Memory B cell (primary cell): ENCODE data around the gene PGM1.

Source experiments
- ATAC-seq: fragments of 150-1000 bp; cut with Tn5 transposase; 2 replicates; pipeline ENCODE4 v1.10.0; 2021; ENCODE audit warnings: low read depth, mild to moderate bottlenecking, moderate library complexity
- DNase-seq, 2 donors: peaks; one replicate each; pipeline ENCODE4 v3.0.0; 2022; ENCODE audit warnings: low spot score in 2 of 2
- H3K27ac Mint-ChIP-seq: one replicate; pipeline ENCODE4 v1.8.0; 2022; ENCODE audit warnings: mild to moderate bottlenecking, moderate library complexity, mixed read lengths
- H3K27me3 Mint-ChIP-seq: one replicate; pipeline ENCODE4 v1.8.0; 2022; ENCODE audit warnings: mixed read lengths
- H3K36me3 Mint-ChIP-seq: one replicate; pipeline ENCODE4 v1.8.0; 2022; ENCODE audit warnings: mild to moderate bottlenecking, mixed read lengths
- H3K4me1 Mint-ChIP-seq: one replicate; pipeline ENCODE4 v1.8.0; 2022; ENCODE audit warnings: mixed read lengths
- H3K4me3 Mint-ChIP-seq: one replicate; pipeline ENCODE4 v1.8.0; 2022; ENCODE audit warnings: mild to moderate bottlenecking, moderate library complexity, mixed read lengths
- H3K9me3 Mint-ChIP-seq: one replicate; pipeline ENCODE4 v1.8.0; 2022; ENCODE audit warnings: mixed read lengths

Gene PGM1

GRCh38 chr1:63648689-63649088 lies 55.5 kb downstream of the PGM1 start:
- Mint-ChIP-seq H3K9me3 (no peaks in the 10 kb centered on the region), H3K36me3 (peaks cover 35% of the 10 kb centered on the region), H3K4me1 (no peaks in the 10 kb centered on the region), H3K27ac (no peak overlapping the region), H3K27me3 (no peaks in the 10 kb centered on the region), H3K4me3 (no peak overlapping the region)
- DNase-seq: no peak
- no peak for ATAC-seq

- Mint-ChIP-seq H3K27ac (no peak overlapping the region), H3K36me3 (peaks cover 50% of the 10 kb centered on the region), H3K4me1 (no peaks in the 10 kb centered on the region), H3K4me3 (no peak overlapping the region), H3K9me3 (no peaks in the 10 kb centered on the region), H3K27me3 (no peaks in the 10 kb centered on the region)
- DNase-seq (no peak), ATAC-seq (no peak)
Measured at GRCh38 chr1:63651161-63651701, 58.0 kb downstream of the PGM1 start.

DNA sequence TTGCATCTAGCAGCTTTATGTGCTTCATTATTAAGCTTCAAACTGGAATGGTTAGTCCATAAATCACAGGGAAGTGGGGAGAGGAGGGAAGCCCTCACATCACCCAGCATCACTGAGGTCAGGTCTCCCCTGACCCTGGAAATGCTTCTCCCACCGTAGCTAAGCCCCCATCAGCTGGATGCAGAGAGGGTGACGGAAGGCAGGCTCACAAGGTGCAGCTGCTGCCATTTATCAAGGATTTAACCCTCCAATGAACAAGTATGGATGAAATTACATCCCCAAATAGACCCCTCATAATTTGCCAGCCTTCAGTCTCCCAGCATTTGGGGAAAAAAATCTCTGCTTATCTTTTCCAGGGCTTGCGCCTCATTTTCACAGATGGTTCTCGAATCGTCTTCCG lies 60.8 kb downstream of the PGM1 start:
- Mint-ChIP-seq H3K27ac (no peak overlapping the region), H3K4me1 (no peaks in the 10 kb centered on the region), H3K27me3 (no peaks in the 10 kb centered on the region), H3K4me3 (no peak overlapping the region), H3K36me3 (peaks cover 55% of the 10 kb centered on the region), H3K9me3 (no peaks in the 10 kb centered on the region)
- DNase-seq (no peak), ATAC-seq (no peak)

DNA sequence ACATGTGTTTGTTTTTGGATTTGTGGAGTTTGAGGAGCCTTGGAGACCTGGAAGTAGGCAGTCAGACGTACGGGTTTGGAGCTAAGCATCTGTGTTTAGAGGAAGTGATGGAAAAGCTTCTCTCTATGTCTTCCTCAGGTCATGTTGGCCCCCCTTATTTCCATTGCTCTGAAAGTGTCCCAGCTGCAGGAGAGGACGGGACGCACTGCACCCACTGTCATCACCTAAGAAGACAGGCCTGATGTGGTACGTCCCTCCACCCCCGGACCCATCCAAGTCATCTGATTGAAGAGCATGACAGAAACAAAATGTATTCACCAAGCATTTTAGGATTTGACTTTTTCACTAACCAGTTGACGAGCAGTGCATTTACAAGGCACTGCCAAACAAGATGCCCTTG lies 66.2 kb downstream of the PGM1 start:
- no peak for ATAC-seq
- no peaks in the 10 kb centered on the region for H3K4me1 Mint-ChIP-seq
- H3K4me3 Mint-ChIP-seq: no peak overlapping the region
- peaks cover 3% of the 10 kb centered on the region for H3K9me3 Mint-ChIP-seq
- H3K27me3 Mint-ChIP-seq: no peaks in the 10 kb centered on the region
- H3K36me3 Mint-ChIP-seq: peaks cover 56% of the 10 kb centered on the region
- DNase-seq: no peak
- no peak overlapping the region for H3K27ac Mint-ChIP-seq

DNA sequence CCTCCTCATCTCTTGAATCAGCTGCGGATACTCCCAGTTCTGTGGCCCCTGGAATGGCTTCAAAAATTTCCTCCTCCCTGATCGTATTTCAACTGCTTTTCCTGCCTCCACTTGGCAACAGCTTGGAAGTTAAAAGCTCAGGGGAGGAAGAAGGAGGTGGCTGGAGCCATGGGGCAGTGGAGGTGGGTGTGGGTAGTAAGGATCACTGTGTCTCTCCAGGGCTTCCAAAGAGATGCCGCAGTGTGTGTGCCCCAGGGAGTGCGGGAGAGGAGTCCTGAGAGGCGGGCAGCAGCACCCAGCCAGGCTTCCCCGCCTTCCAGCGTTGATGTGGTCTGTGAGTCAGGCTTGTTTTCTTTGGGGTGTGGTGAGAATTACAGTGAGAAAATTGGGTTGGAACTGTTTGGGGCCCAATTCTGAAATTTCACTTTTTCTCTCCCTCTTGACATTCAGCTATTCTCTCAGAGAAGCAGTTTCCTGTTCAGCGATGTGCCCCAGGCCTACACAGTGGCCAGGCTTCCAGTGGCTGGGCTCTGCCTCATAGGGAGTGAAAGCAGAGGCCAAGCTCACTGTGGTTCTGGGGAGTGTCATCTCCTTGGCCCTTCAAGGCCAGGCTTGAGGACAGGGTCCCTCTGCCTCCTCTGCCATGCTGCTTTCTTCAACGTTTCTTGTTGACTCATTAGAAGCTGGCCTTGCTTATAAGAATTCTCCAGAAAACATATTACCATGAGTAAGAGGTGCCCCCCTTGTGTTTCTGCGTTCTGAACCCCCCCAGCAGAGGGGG lies 69.0 kb downstream of the PGM1 start:
- Mint-ChIP-seq H3K4me3 (no peak overlapping the region), H3K27me3 (no peaks in the 10 kb centered on the region), H3K36me3 (peaks cover 43% of the 10 kb centered on the region), H3K27ac (no peak overlapping the region), H3K4me1 (no peaks in the 10 kb centered on the region), H3K9me3 (peaks cover 3% of the 10 kb centered on the region)
- ATAC-seq (no peak), DNase-seq (no peak)

GRCh38 chr1:63662841-63663240 lies 69.6 kb downstream of the PGM1 start:
- peaks cover 39% of the 10 kb centered on the region for H3K36me3 Mint-ChIP-seq
- no peak overlapping the region for H3K4me3 Mint-ChIP-seq
- H3K4me1 Mint-ChIP-seq: no peaks in the 10 kb centered on the region
- H3K9me3 Mint-ChIP-seq: peaks cover 3% of the 10 kb centered on the region
- ATAC-seq (no peak), DNase-seq (no peak)
- no peak overlapping the region for H3K27ac Mint-ChIP-seq
- no peaks in the 10 kb centered on the region for H3K27me3 Mint-ChIP-seq

DNA sequence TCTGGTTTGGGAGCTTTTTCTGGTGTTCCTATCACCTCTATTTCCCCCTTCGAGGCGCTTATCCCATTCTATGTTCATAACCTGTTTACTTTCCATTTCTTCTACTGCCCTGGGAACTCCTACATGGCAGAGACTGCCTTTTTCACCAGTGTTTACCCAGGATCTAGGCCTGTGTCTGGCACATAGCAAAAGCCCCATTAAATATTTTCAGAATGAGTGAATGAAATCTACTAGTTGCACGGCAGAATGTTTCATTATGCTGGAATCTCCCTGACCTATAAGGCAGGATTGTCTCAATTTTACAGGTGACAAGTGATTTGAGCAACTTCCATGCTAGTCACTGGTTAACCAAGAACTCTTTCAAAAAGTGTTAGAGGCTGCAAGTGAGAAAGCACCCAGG lies 70.1 kb downstream of the PGM1 start:
- Mint-ChIP-seq H3K4me1 (no peaks in the 10 kb centered on the region), H3K4me3 (no peak overlapping the region), H3K27me3 (no peaks in the 10 kb centered on the region), H3K9me3 (peaks cover 3% of the 10 kb centered on the region), H3K36me3 (peaks cover 38% of the 10 kb centered on the region), H3K27ac (no peak overlapping the region)
- DNase-seq (no peak), ATAC-seq (no peak)

GRCh38 chr1:63663873-63664272 lies 70.7 kb downstream of the PGM1 start:
- Mint-ChIP-seq H3K36me3 (peaks cover 35% of the 10 kb centered on the region), H3K4me1 (no peaks in the 10 kb centered on the region), H3K27me3 (no peaks in the 10 kb centered on the region), H3K9me3 (peaks cover 3% of the 10 kb centered on the region), H3K27ac (no peak overlapping the region), H3K4me3 (no peak overlapping the region)
- ATAC-seq: no peak
- no peak for DNase-seq

DNA sequence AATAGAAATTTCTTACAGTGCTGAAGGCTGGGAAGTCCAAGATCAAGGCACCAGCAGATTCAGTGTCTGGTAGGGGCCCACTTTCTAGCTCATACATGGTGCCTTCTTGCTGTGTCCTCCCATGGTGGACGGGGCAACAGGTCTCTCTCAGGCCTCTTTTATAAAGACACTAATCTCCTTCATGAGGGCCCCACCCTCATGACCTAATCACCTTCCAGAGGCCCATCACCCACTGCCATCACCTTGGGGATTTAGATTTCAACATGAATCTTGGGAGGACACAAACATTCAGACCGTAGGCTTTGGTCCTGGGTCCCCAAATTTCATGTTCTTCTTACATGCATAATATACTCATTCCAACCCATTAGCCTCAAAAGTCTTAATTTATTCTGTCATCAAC lies 71.5 kb downstream of the PGM1 start:
- no peak overlapping the region for H3K4me3 Mint-ChIP-seq
- H3K27ac Mint-ChIP-seq: no peak overlapping the region
- H3K27me3 Mint-ChIP-seq: no peaks in the 10 kb centered on the region
- H3K4me1 Mint-ChIP-seq: no peaks in the 10 kb centered on the region
- DNase-seq: no peak
- peaks cover 26% of the 10 kb centered on the region for H3K36me3 Mint-ChIP-seq
- peaks cover 3% of the 10 kb centered on the region for H3K9me3 Mint-ChIP-seq
- ATAC-seq: no peak

GRCh38 chr1:63665410-63665809 lies 72.2 kb downstream of the PGM1 start:
- ATAC-seq (no peak), DNase-seq (no peak)
- Mint-ChIP-seq H3K9me3 (peaks cover 3% of the 10 kb centered on the region), H3K4me1 (no peaks in the 10 kb centered on the region), H3K36me3 (peaks cover 24% of the 10 kb centered on the region), H3K27me3 (no peaks in the 10 kb centered on the region), H3K4me3 (no peak overlapping the region), H3K27ac (no peak overlapping the region)

DNA sequence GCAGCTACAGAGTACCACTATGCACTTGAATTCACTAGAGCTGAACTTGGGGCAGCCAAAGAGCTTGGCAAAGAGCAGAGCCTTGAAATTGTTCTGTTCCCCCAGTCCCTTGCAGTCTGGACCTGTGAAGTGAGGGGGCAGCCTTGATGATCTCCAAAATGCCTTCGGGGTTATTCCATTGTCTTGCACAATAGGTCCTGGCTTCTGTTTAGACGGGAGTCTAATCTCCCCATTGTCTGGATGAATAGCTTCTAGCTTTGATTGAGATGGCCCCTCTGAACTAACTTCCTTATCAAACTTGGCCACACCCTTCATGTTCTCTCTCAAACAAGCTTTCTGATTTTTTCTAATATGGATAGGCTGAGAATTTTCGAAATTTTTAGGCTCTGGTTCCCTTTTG lies 72.6 kb downstream of the PGM1 start:
- Mint-ChIP-seq H3K4me3 (no peak overlapping the region), H3K36me3 (peaks cover 24% of the 10 kb centered on the region), H3K27me3 (no peaks in the 10 kb centered on the region), H3K9me3 (peaks cover 3% of the 10 kb centered on the region), H3K4me1 (no peaks in the 10 kb centered on the region), H3K27ac (no peak overlapping the region)
- ATAC-seq (no peak), DNase-seq (no peak)

DNA sequence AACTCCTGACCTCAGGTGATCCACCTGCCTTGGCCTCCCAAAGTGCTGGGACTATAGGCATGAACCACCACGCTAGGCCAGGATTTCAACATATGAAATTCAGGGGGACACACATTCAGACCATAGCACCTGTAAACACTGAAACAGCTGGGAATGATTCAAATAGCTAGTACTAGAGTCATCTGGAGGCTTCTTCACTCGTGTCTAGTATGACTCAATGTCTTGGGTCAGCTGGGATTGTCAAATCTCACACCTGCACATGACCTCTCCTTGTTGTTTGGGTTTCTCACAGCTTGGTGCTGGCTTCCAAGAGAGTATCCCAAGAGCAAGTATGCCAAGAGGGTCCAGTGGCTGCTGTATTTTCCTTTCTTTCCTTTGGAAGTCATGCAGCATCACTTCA lies 75.1 kb downstream of the PGM1 start:
- no peak overlapping the region for H3K4me3 Mint-ChIP-seq
- peaks cover 11% of the 10 kb centered on the region for H3K36me3 Mint-ChIP-seq
- ATAC-seq (no peak), DNase-seq (no peak)
- no peaks in the 10 kb centered on the region for H3K9me3 Mint-ChIP-seq
- no peaks in the 10 kb centered on the region for H3K4me1 Mint-ChIP-seq
- no peaks in the 10 kb centered on the region for H3K27me3 Mint-ChIP-seq
- H3K27ac Mint-ChIP-seq: no peak overlapping the region

GRCh38 chr1:63669151-63669961 lies 76.1 kb downstream of the PGM1 start:
- Mint-ChIP-seq H3K36me3 (peaks cover 7% of the 10 kb centered on the region), H3K27me3 (no peaks in the 10 kb centered on the region), H3K4me3 (no peak overlapping the region), H3K27ac (no peak overlapping the region), H3K9me3 (no peaks in the 10 kb centered on the region), H3K4me1 (no peaks in the 10 kb centered on the region)
- DNase-seq (no peak), ATAC-seq (no peak)

DNA sequence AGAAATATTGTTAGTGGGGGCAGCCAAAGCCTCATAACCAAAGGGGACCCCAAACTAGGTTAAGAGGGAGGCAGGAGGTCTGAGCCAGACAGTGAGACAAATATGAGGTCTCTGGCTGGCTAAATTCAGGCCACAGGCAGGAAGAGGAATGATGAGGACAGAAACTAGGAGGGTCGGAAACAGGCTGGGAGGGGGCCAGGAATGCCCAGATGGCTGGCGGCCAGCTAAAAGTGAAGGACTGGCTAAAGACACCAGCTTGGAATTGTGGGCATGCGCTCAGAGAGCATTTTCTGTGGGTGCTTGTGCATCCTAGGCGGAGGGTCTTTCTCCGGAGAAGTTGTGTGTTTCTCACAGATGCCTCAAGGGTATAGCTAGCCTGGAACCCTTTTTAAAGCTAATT lies 77.0 kb downstream of the PGM1 start:
- no peaks in the 10 kb centered on the region for H3K9me3 Mint-ChIP-seq
- H3K36me3 Mint-ChIP-seq: peaks cover 3% of the 10 kb centered on the region
- no peak overlapping the region for H3K4me3 Mint-ChIP-seq
- no peaks in the 10 kb centered on the region for H3K4me1 Mint-ChIP-seq
- DNase-seq (no peak), ATAC-seq (no peak)
- no peaks in the 10 kb centered on the region for H3K27me3 Mint-ChIP-seq
- H3K27ac Mint-ChIP-seq: no peak overlapping the region
